HepG2 (cell line): ENCODE results near the gene KCNH6. TPM values are rescaled to one million over a fixed set of nuclear protein-coding genes. Genes with fewer than 3 reads are reported as not detected.
A peak's percentile ranks its signal among the peaks of the same experiment; 100 is the strongest.

ENCODE experiments used
- ATAC-seq: fragments of 200-7000 bp; cut with Tn5 transposase; 3 replicates; pipeline ENCODE4 v1.9.1; 2020; ENCODE audit warnings: mild to moderate bottlenecking, moderate library complexity
- BruUV-seq: library from RNA; stranded (reverse); fragments of 400-500 nt; replicated peaks from 2 replicates; lab custom pipeline; 2021; lab: Mats Ljungman, UMichigan
- CTCF ChIA-PET: fragments of 300-600 bp; formaldehyde crosslinking; extraction: SDS; loops from one replicate; lab custom pipeline; 2021; ENCODE audit warnings: low total read pairs, inconsistent platforms, low intra/inter-chr PET ratio; lab: Yijun Ruan, JAX
- POLR2A ChIA-PET: fragments of 350-600 bp; sonication (Branson Sonifier 250); formaldehyde crosslinking; loops from one replicate; lab custom pipeline; 2020; ENCODE audit warnings: antibody characterized with exemption, inconsistent platforms; lab: Yijun Ruan, JAX
- DNase-seq: peaks from one replicate; pipeline ENCODE4 v3.0.0-alpha.2; 2015; ENCODE audit warnings: low spot score
- FAIRE-seq: peaks from 3 replicates; lab custom pipeline; 2011; peaks lifted over from hg19 to GRCh38; lab: Jason Lieb, UNC
- H2AFZ ChIP-seq: one replicate; pipeline ENCODE4 v1.6.1; 2011; ENCODE audit warnings: low read length, inconsistent platforms
- H3K27ac ChIP-seq: fragments of 300-600 bp; 3 replicates; pipeline ENCODE4 v1.8.0; 2011; ENCODE audit warnings: mixed run types, mild to moderate bottlenecking, mixed read lengths, low read length, inconsistent platforms; ENCODE audit not compliant: insufficient read depth; ENCODE audit errors: extremely low read length
- H3K27me3 ChIP-seq, 2 experiments: fragments of 200-600 bp in 1 of 2; 2 replicates in 1 of 2; 3 replicates in 1 of 2; pipeline versions ENCODE4 v1.6.0 to v1.8.0; 2011; ENCODE audit warnings: low read length in 2 of 2, mild to moderate bottlenecking in 2 of 2, moderate library complexity in 2 of 2, inconsistent platforms in 1 of 2; ENCODE audit not compliant: insufficient read depth in 2 of 2, control insufficient read depth in 1 of 2
- H3K36me3 ChIP-seq, 2 experiments: fragments of 200-600 bp in 1 of 2; replicated peaks in 1 of 2; 2 replicates in 1 of 2; 3 replicates in 1 of 2; pipeline versions ENCODE4 v1.5.1 to v1.8.0; 2011; ENCODE audit warnings: low read length in 2 of 2, inconsistent platforms in 1 of 2; ENCODE audit not compliant: insufficient read depth in 2 of 2, control insufficient read depth in 1 of 2
- H3K4me1 ChIP-seq: 2 replicates; pipeline ENCODE4 v1.5.1; 2012; ENCODE audit warnings: low read length, inconsistent platforms; ENCODE audit not compliant: insufficient read depth
- H3K4me2 ChIP-seq: 2 replicates; pipeline ENCODE4 v1.6.0; 2011; ENCODE audit warnings: low read depth, low read length, inconsistent platforms
- H3K4me3 ChIP-seq, 3 experiments: fragments of 200-600 bp in 1 of 3; sonication (generic), shearing (Covaris generic) in 1 of 3; replicated peaks in 1 of 3; 2 replicates each; pipeline ENCODE4 v1.5.1; 2011 to 2016; ENCODE audit warnings: low read length in 3 of 3, inconsistent platforms in 2 of 3, low read depth in 2 of 3, mild to moderate bottlenecking in 2 of 3, control low read depth in 1 of 3, mixed read lengths in 1 of 3; ENCODE audit not compliant: insufficient read depth in 1 of 3
- H3K79me2 ChIP-seq: one replicate; pipeline ENCODE4 v1.6.1; 2011; ENCODE audit warnings: low read length, inconsistent platforms; ENCODE audit not compliant: insufficient read depth
- H3K9ac ChIP-seq: 2 replicates; pipeline ENCODE4 v1.6.0; 2011; ENCODE audit warnings: mild to moderate bottlenecking, low read depth, low read length, inconsistent platforms; ENCODE audit not compliant: insufficient read depth
- H3K9me3 ChIP-seq: 2 replicates; pipeline ENCODE4 v1.5.1; 2012; ENCODE audit warnings: mild to moderate bottlenecking, low read length
- H4K20me1 ChIP-seq: 2 replicates; pipeline ENCODE4 v1.6.0; 2011; ENCODE audit warnings: inconsistent platforms, mild to moderate bottlenecking, low read length, moderate library complexity; ENCODE audit not compliant: insufficient read depth
- CEBPB ChIP-seq: IDR thresholded peaks from 2 replicates; pipeline ENCODE4 v1.6.1; 2011; ENCODE audit warnings: low read depth, low read length, improper control_type of control experiment, borderline replicate concordance
- DPF2 ChIP-seq: sonication (generic); formaldehyde crosslinking; IDR thresholded peaks from 2 replicates; pipeline ENCODE4 v1.4.0; 2020; ENCODE audit warnings: mild to moderate bottlenecking, low read depth, missing genetic modification reagents, borderline replicate concordance
- FOXC1 ChIP-seq: sonication (generic); formaldehyde crosslinking; IDR thresholded peaks from 2 replicates; pipeline ENCODE4 v1.8.0; 2022; ENCODE audit warnings: mild to moderate bottlenecking, missing genetic modification reagents, borderline replicate concordance
- FOXK2 ChIP-seq: fragments of 450-650 bp; IDR thresholded peaks from 2 replicates; pipeline ENCODE4 v1.6.1; 2016
- NFYB ChIP-seq: sonication (generic); formaldehyde crosslinking; IDR thresholded peaks from 2 replicates; pipeline ENCODE4 v1.4.0; 2020; ENCODE audit warnings: missing genetic modification reagents
- RARG ChIP-seq: sonication (generic); formaldehyde crosslinking; IDR thresholded peaks from 2 replicates; pipeline ENCODE4 v1.4.0; 2020; ENCODE audit warnings: low read depth, mild to moderate bottlenecking, missing genetic modification reagents
- REPIN1 ChIP-seq: sonication (generic); formaldehyde crosslinking; IDR thresholded peaks from 2 replicates; pipeline ENCODE4 v1.8.0; 2022; ENCODE audit warnings: missing genetic modification reagents, low read depth, mild to moderate bottlenecking, borderline replicate concordance
- STAT5B ChIP-seq: sonication (generic); formaldehyde crosslinking; IDR thresholded peaks from 2 replicates; pipeline ENCODE4 v1.4.0; 2020; ENCODE audit warnings: missing genetic modification reagents
- TFAP4 ChIP-seq: sonication (generic); IDR thresholded peaks from 2 replicates; pipeline ENCODE4 v1.6.1; 2016; ENCODE audit warnings: low read depth, borderline replicate concordance
- ZMYM3 ChIP-seq: sonication (generic); formaldehyde crosslinking; IDR thresholded peaks from 2 replicates; pipeline ENCODE4 v1.5.1; 2020; ENCODE audit warnings: mild to moderate bottlenecking, missing genetic modification reagents
- ZNF614 ChIP-seq: IDR thresholded peaks from 2 replicates; pipeline ENCODE4 v1.6.1; 2018; ENCODE audit warnings: missing biosample characterization, missing genetic modification reagents, inconsistent platforms, borderline replicate concordance
- ZNF784 ChIP-seq: sonication (generic); formaldehyde crosslinking; IDR thresholded peaks from 2 replicates; pipeline ENCODE4 v1.5.1; 2020; ENCODE audit warnings: missing genetic modification reagents, mild to moderate bottlenecking, borderline replicate concordance
- ZSCAN31 ChIP-seq: sonication (generic); formaldehyde crosslinking; IDR thresholded peaks from 2 replicates; pipeline ENCODE4 v1.5.0; 2020; ENCODE audit warnings: low read depth, mild to moderate bottlenecking, missing genetic modification reagents
- WGBS: methylation state at CpG from one replicate; pipeline ENCODE4 v1.1.6; 2017; ENCODE audit warnings: low lambda C conversion rate; 5-methylcytosine and 5-hydroxymethylcytosine counted together
- in situ Hi-C: cut with HindIII; loops from 2 replicates; pipeline ENCODE4 v1.10.0; 2017; ENCODE audit warnings: low pct_unique_long_range_greater_than_20kb; ENCODE audit not compliant: extremely low pct_ligation_motif_present
- intact Hi-C: fragments of 100-400 bp; cut with micrococcal nuclease; formaldehyde crosslinking; loops from one replicate; pipeline ENCODE4 v1.10.0; 2022; ENCODE audit not compliant: unreplicated experiment
- polyA plus RNA-seq, 8 experiments: library from polyadenylated mRNA; depleted of rRNA in 3 of 8; stranded (reverse) in 7 of 8; unstranded in 1 of 8; fragments of >200 nt; fragmentation: Illumina TruSeq in 4 of 8; extraction: Trizol in 4 of 8; gene quantifications; 2 replicates each; pipeline versions ENCODE4 v1.2.1 to v1.2.3, GENCODE V29; 2011 to 2016; ENCODE audit warnings: low read depth in 4 of 8, missing spikeins in 1 of 8, mixed read lengths in 1 of 8; ENCODE audit not compliant: insufficient read depth in 1 of 8
- total RNA-seq, 5 experiments: library from RNA; depleted of rRNA; stranded (reverse); fragments of >200 nt; fragmentation: Illumina TruSeq; extraction: Trizol; gene quantifications; 2 replicates each; pipeline ENCODE4 v1.2.3, GENCODE V29; 2016; ENCODE audit warnings: low read depth in 1 of 5

Gene KCNH6
- total and polyA plus RNA-seq, 2 of the 13 experiments (the other 11 are each of a cell fraction or from before 2014, with no cell fraction given) = 0.05 to 0.18 TPM

DNA sequence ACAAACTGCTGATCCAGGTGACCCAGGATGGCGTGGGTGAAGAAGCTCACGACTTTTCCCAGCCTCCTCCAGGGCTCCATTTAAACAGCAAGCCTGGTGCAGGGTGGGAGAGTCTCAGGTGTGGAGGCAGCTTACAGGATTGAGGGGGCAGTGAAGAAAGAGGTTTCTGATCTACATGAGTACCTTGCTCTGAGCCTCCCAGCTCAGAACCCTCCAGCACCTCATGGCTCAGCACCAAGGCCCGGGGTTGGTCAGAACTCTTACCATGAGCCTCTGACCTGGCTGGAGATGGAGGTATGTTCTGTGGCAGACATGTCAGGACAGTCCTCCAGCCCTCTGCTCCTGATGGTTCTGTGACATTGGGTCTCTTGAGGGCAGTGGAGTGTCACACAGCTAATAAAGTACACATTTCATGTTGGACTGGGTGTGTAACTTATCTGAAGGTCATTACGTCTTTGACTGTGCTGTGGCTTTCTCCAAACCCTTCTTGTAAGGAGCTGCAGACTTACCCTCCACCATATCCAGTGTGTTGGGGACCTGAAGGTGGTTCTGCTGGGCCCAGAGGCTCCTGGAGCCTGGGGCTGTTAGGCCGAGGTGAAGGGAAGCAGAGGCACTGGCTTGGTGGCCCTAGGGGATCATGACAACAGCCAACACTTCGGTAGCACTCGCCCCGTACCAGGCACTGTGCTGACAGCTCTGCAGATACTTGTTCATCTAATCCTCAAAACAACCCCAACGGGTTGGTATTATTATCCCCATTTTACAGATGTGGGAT, 23.3 kb downstream of the KCNH6 start:
- in situ Hi-C loops (no loop called here), intact Hi-C loops (no loop called here)
- no peak for FAIRE-seq
- no peak for DNase-seq
- WGBS = 72% methylated on average over 7 of the region's 9 CpGs
- POLR2A ChIA-PET = no interaction called here
- H3K27ac ChIP-seq = no peak overlapping the region
- H2AFZ ChIP-seq = no peak overlapping the region
- H3K9ac ChIP-seq = no peak overlapping the region
- no TSS peak for BruUV-seq
- CTCF ChIA-PET = no interaction called here
- peaks cover 63% of the 10 kb centered on the region for H3K4me1 ChIP-seq
- ATAC-seq = no peak
- peaks cover 10% of the 10 kb centered on the region for H3K79me2 ChIP-seq
- no peak overlapping the region for H3K4me3 ChIP-seq
- no peaks in the 10 kb centered on the region for H4K20me1 ChIP-seq
- H3K9me3 ChIP-seq = no peaks in the 10 kb centered on the region
- no peak overlapping the region for H3K4me2 ChIP-seq
- H3K27me3 ChIP-seq = peaks cover 4 to 15% of the 10 kb centered on the region in 2 experiments; a peak in 4 of 5 replicates
- no peaks in the 10 kb centered on the region for H3K36me3 ChIP-seq
- TF ChIP-seq REPIN1 (peak; percentile 76; the same call in 1 of the 2 replicates), CEBPB (no peak), NFYB (CRISPR knock-in tag) (no peak), ZMYM3 (CRISPR knock-in tag) (peak; percentile 62), TFAP4 (no peak), DPF2 (CRISPR knock-in tag) (0 out of 2 replicates have a peak, but pooled peaks have one; percentile 42), FOXK2 (no peak), ZNF784 (CRISPR knock-in tag) (no peak), STAT5B (no peak), FOXC1 (CRISPR knock-in tag) (no peak), RARG (CRISPR knock-in tag) (no peak), ZNF614 (CRISPR knock-in tag) (no peak), ZSCAN31 (CRISPR knock-in tag) (no peak)
